GM12878 (cell line): ENCODE measurements around the gene PAX5. TPM values are rescaled to one million over a fixed set of nuclear protein-coding genes. Genes with fewer than 3 reads are reported as not detected.

Source experiments
- ATAC-seq: fragments of 200-7000 bp; cut with Tn5 transposase; 3 replicates; pipeline ENCODE4 v1.9.1; 2020; ENCODE audit warnings: mild to moderate bottlenecking, moderate library complexity
- BruUV-seq: library from RNA; stranded (reverse); fragments of 400-500 nt; replicated peaks from 2 replicates; lab custom pipeline; 2021; lab: Mats Ljungman, UMichigan
- CTCF ChIA-PET: fragments of 300-600 bp; sonication (Branson Sonifier 250); formaldehyde crosslinking; extraction: SDS; loops from one replicate; lab custom pipeline; 2021; ENCODE audit warnings: inconsistent platforms; lab: Yijun Ruan, JAX
- POLR2A ChIA-PET: fragments of 350-600 bp; formaldehyde crosslinking; extraction: SDS; loops from one replicate; lab custom pipeline; 2021; ENCODE audit warnings: inconsistent platforms; lab: Charles Lee
- RAD21 ChIA-PET: fragments of 300-600 bp; sonication (Branson Sonifier 250); formaldehyde crosslinking; loops from one replicate; lab custom pipeline; 2023; ENCODE audit warnings: antibody characterized with exemption; ENCODE audit not compliant: unreplicated experiment; lab: Charles Lee
- SMC1A ChIA-PET: fragments of 300-600 bp; sonication (Branson Sonifier 250); formaldehyde crosslinking; loops from one replicate; lab custom pipeline; 2023; ENCODE audit not compliant: unreplicated experiment, uncharacterized antibody; lab: Charles Lee
- DNase-seq: peaks from one replicate; pipeline ENCODE4 v3.0.0-alpha.2; 2011; ENCODE audit warnings: low read depth, low spot score
- FAIRE-seq: peaks from 3 replicates; lab custom pipeline; 2011; peaks lifted over from hg19 to GRCh38; lab: Jason Lieb, UNC
- H2AFZ ChIP-seq: 2 replicates; pipeline ENCODE4 v1.6.0; 2011; ENCODE audit warnings: low read depth, low read length, control low read depth; ENCODE audit not compliant: control insufficient read depth
- H3K27ac ChIP-seq: 2 replicates; pipeline ENCODE4 v1.5.1; 2011; ENCODE audit warnings: control low read depth; ENCODE audit not compliant: control insufficient read depth, insufficient read depth
- H3K27me3 ChIP-seq, 2 experiments: replicated peaks in 1 of 2; 2 replicates each; pipeline versions ENCODE4 v1.6.0 to v1.6.1; 2011; ENCODE audit warnings: low read length in 1 of 2; ENCODE audit not compliant: control insufficient read depth in 2 of 2, insufficient read depth in 2 of 2
- H3K36me3 ChIP-seq, 2 experiments: 2 replicates each; pipeline ENCODE4 v1.5.1; 2011; ENCODE audit warnings: low read length in 1 of 2; ENCODE audit not compliant: control insufficient read depth in 2 of 2, insufficient read depth in 2 of 2
- H3K4me1 ChIP-seq: 2 replicates; pipeline ENCODE4 v1.6.1; 2011; ENCODE audit warnings: mild to moderate bottlenecking, low read length, moderate library complexity, mixed read lengths; ENCODE audit not compliant: control insufficient read depth, insufficient read depth
- H3K4me2 ChIP-seq: 2 replicates; pipeline ENCODE4 v1.6.0; 2011; ENCODE audit warnings: control low read depth; ENCODE audit not compliant: control insufficient read depth, insufficient read depth
- H3K4me3 ChIP-seq: fragments of 200-600 bp; sonication (generic); 2 replicates; pipeline ENCODE4 v1.5.1; 2016
- H3K79me2 ChIP-seq: 2 replicates; pipeline ENCODE4 v1.6.0; 2011; ENCODE audit warnings: low read length; ENCODE audit not compliant: control insufficient read depth, insufficient read depth
- H3K9ac ChIP-seq: 2 replicates; pipeline ENCODE4 v1.8.0; 2011; ENCODE audit warnings: low read length, control low read depth, mixed read lengths; ENCODE audit not compliant: control insufficient read depth, insufficient read depth
- H3K9me3 ChIP-seq: replicated peaks from 3 replicates; pipeline ENCODE4 v1.5.1; 2011; ENCODE audit warnings: mild to moderate bottlenecking, low read length; ENCODE audit not compliant: control insufficient read depth, insufficient read depth
- H4K20me1 ChIP-seq: 2 replicates; pipeline ENCODE4 v1.6.0; 2011; ENCODE audit not compliant: control insufficient read depth, insufficient read depth
- BCL3 ChIP-seq: IDR thresholded peaks from 2 replicates; pipeline ENCODE4 v1.6.1; 2011; ENCODE audit warnings: borderline replicate concordance, low read depth, mild to moderate bottlenecking, moderate library complexity, low read length; ENCODE audit not compliant: insufficient read depth, poor library complexity, severe bottlenecking
- CEBPB ChIP-seq, 2 experiments: fragments of 150-350 bp in 1 of 2; IDR thresholded peaks; 2 replicates each; pipeline ENCODE4 v1.6.1; 2012 to 2014; ENCODE audit warnings: low read depth in 2 of 2, low read length in 2 of 2, borderline replicate concordance in 1 of 2, inconsistent platforms in 1 of 2
- EZH2 ChIP-seq: IDR thresholded peaks from 2 replicates; pipeline ENCODE4 v1.6.1; 2012; ENCODE audit warnings: low read depth, mild to moderate bottlenecking, control low read depth, inconsistent platforms, low read length, borderline replicate concordance; ENCODE audit not compliant: control insufficient read depth
- KDM1A ChIP-seq: fragments of 200-600 bp; sonication (generic); IDR thresholded peaks from 2 replicates; pipeline ENCODE4 v1.6.1; 2016; ENCODE audit warnings: borderline replicate concordance
- MYB ChIP-seq: fragments of 150-350 bp; IDR thresholded peaks from 2 replicates; pipeline ENCODE4 v1.6.1; 2014; ENCODE audit warnings: mild to moderate bottlenecking, low read depth, low read length, borderline replicate concordance
- NR2C1 ChIP-seq: fragments of 450-650 bp; IDR thresholded peaks from 2 replicates; pipeline ENCODE4 v1.6.1; 2017; ENCODE audit warnings: antibody characterized with exemption, mild to moderate bottlenecking, moderate library complexity
- NRF1 ChIP-seq: conservative IDR thresholded peaks from 2 replicates; pipeline ENCODE4 v1.6.1; 2011; ENCODE audit warnings: mild to moderate bottlenecking, low read depth, low read length, improper control_type of control experiment
- RBBP5 ChIP-seq: fragments of 200-600 bp; sonication (generic); conservative IDR thresholded peaks from 2 replicates; pipeline ENCODE4 v1.6.1; 2016
- SMAD1 ChIP-seq: fragments of 450-650 bp; IDR thresholded peaks from 2 replicates; pipeline ENCODE4 v1.6.1; 2018; ENCODE audit warnings: mild to moderate bottlenecking, low read depth; ENCODE audit not compliant: partially characterized antibody
- SREBF2 ChIP-seq: IDR thresholded peaks from 2 replicates; pipeline ENCODE4 v1.6.1; 2012; ENCODE audit warnings: mild to moderate bottlenecking, low read length
- STAT3 ChIP-seq: IDR thresholded peaks from 2 replicates; pipeline ENCODE4 v1.6.1; 2011; ENCODE audit warnings: low read depth, low read length, improper control_type of control experiment
- WGBS: methylation state at CpG from one replicate; pipeline ENCODE4 v1.1.6; 2016; ENCODE audit warnings: low lambda C conversion rate; ENCODE audit not compliant: insufficient replicate concordance, insufficient coverage; ENCODE audit errors: missing lambda C conversion rate; 5-methylcytosine and 5-hydroxymethylcytosine counted together
- in situ Hi-C: fragments of 300-500 bp; cut with MboI; formaldehyde crosslinking; loops from 9 replicates; pipeline ENCODE4 v1.14.3; 2018; ENCODE audit warnings: mixed read lengths
- intact Hi-C: fragments of 100-400 bp; cut with micrococcal nuclease; formaldehyde crosslinking; loops from one replicate; pipeline ENCODE4 v1.14.2; 2022; ENCODE audit not compliant: unreplicated experiment
- polyA plus RNA-seq, 11 experiments: library from polyadenylated mRNA; depleted of rRNA in 4 of 11; unstranded in 6 of 11; stranded (reverse) in 5 of 11; fragments of >200 nt; fragmentation: Nextera tagmentation in 4 of 11; fragmentation: Illumina TruSeq in 1 of 11; extraction: Ambion mirVana in 4 of 11; extraction: Trizol in 1 of 11; gene quantifications; 1 replicate in 1 of 11; 2 replicates in 10 of 11; pipeline versions ENCODE4 v1.2.1 to v1.2.3, GENCODE V29; 2011 to 2016; ENCODE audit warnings: inconsistent platforms in 2 of 11, missing spikeins in 2 of 11, low read depth in 1 of 11
- total RNA-seq, 4 experiments: library from RNA; depleted of rRNA in 3 of 4; stranded (reverse); fragments of >200 nt in 3 of 4; fragmentation: Illumina TruSeq in 1 of 4; extraction: Trizol in 1 of 4; gene quantifications; 2 replicates each; pipeline versions ENCODE4 v1.2.1 to v1.2.3, GENCODE V29; 2013 to 2021

PAX5 gene
- total and polyA plus RNA-seq, 10 of the 15 experiments (the other 5 are each of a cell fraction or from before 2014, with no cell fraction given), result 2.2 to 123 (median 31.9) TPM

DNA sequence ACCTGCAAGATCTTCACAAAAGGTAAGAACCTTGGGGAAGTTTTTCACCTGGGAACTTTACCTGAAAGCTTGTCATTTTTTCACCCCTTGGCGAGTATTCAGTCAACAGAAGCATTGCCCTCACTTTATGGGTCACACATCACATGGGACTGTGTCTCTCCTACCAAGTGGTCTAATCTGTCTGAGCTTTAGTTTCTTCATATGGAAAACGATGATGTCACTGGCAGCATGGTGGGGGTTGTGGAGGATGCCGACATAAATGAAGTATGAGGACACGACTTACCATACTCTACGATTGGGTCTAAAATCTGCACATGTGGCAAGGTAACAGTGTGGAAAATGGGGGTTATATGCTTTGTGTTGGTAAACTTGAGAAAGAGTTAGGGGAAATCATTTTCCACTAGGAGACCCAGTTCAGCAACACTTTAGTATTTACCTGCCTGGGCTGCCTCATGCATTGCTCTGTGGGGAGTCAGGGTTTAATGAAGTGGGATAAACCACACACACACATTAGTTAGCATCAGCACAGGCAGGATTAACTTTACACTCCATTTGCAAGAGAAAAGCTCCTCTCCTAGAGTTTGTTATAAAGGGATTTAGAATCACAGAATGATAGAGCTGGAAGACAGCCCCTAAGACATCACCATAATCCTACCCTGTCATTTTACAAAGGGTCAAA lies 19.8 kb upstream of the PAX5 start (continued):
- no peak for TF ChIP-seq BCL3
- TF ChIP-seq KDM1A, result no peak
- TF ChIP-seq MYB, result no peak
- no peak for TF ChIP-seq RBBP5
- TF ChIP-seq NRF1, result no peak
- no peak for TF ChIP-seq CEBPB (IDR thresholded peaks at IDR 0.05; ENCODE audit: borderline replicate concordance in 1 of 2, low read depth in 2 of 2, low read length in 2 of 2)
- TF ChIP-seq EZH2, result no peak
- no peak for TF ChIP-seq NR2C1
- TF ChIP-seq SMAD1, result no peak
- no peak for TF ChIP-seq STAT3
- TF ChIP-seq, all 136 proteins: peak for 0

GRCh38 chr9:37046683-37047082 lies 12.6 kb upstream of the PAX5 start:
- H3K4me2 ChIP-seq, result no peak overlapping the region
- no peak overlapping the region for H3K27ac ChIP-seq
- no peaks in the 10 kb centered on the region for H3K79me2 ChIP-seq
- H3K36me3 ChIP-seq, result no peaks in the 10 kb centered on the region
- no peak overlapping the region for H3K9ac ChIP-seq
- ChIA-PET POLR2A (interaction anchor here (1.6 kb wide), 1 partner anchor 73 kb away, joined by 3 read pairs; the partner anchor contains the start of gene ZCCHC7), RAD21 (interaction anchor here (0.9 kb wide), 1 partner anchor 294 kb away, joined by 3 read pairs; no protein-coding TSS in a partner anchor), CTCF (no interaction called here), SMC1A (interaction anchor here (1.6 kb wide), 1 partner anchor 10 kb away, joined by 4 read pairs; no protein-coding TSS in a partner anchor)
- TF ChIP-seq SREBF2 (no peak), NRF1 (no peak)
- H3K27me3 ChIP-seq, result no peaks in the 10 kb centered on the region
- H4K20me1 ChIP-seq, result no peaks in the 10 kb centered on the region
- no peak for ATAC-seq
- H3K9me3 ChIP-seq, result no peaks in the 10 kb centered on the region
- no peak for DNase-seq
- H3K4me1 ChIP-seq, result no peaks in the 10 kb centered on the region
- no peak overlapping the region for H3K4me3 ChIP-seq
- H2AFZ ChIP-seq, result peak overlapping the region; percentile 55
- no peak for FAIRE-seq
- WGBS, result 63% methylated on average over 7 of the region's 7 CpGs
- BruUV-seq, result no TSS peak
- intact Hi-C loops, result no loop called here
- in situ Hi-C loops, result no loop called here
